ENCODE measurements around the gene BORCS5.

The BORCS5 gene

DNA sequence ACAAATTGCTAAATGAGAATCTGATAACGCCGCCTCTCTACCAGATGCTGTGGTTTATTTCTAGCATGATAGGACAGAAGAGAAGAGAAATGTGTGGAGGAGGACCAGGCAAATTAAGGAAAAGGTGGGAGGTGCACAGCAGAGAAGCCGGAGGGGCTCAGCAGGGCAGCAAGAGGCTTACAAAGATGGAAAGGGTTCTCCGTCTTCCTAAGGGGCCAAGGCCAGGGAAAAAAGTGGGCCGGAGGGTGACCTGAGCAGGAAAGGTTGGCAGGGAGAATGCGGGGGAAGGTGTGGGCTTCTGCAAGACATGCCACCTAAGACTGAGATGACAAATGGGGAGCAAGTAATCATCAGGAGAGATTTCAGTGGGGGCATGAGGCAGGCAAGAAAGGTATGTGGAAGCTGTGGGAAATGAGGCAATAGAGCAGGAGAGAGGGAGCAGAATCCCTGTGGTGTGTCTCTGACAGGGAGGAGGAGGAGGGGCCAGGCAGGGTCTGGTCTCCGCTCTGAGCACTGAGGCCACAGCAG is 25.6 kb upstream of the BORCS5 start:
- no peak overlapping the region for H2AK5ac ChIP-seq (ENCODE audit: low read length)
- DNase-seq, result no peak
- no peak overlapping the region for H4K12ac ChIP-seq (ENCODE audit: low read depth, low read length)
- H3K9ac ChIP-seq (ENCODE audit: low read length), result no peak overlapping the region
- H4K8ac ChIP-seq (ENCODE audit: low read depth, low read length), result no peak overlapping the region
- H3K4me3 ChIP-seq (ENCODE audit: low read depth, low read length), result no peak overlapping the region
- no peak overlapping the region for H3K4ac ChIP-seq (ENCODE audit: low read depth, low read length)
- H3K4me1 ChIP-seq (ENCODE audit: control insufficient read depth in 1 of 2, insufficient read depth in 2 of 2, low read length in 2 of 2), result peaks cover 3 to 11% of the 10 kb centered on the region in 2 experiments
- H3K23ac ChIP-seq (ENCODE audit: low read length), result no peak overlapping the region
- H3K79me2 ChIP-seq (ENCODE audit: control insufficient read depth, insufficient read depth, low read length, poor library complexity), result no peaks in the 10 kb centered on the region
- peaks cover 1% of the 10 kb centered on the region for H3K9me3 ChIP-seq (ENCODE audit: insufficient read depth, low read depth, low read length)
- peak overlapping the region; percentile 20 for H3K4me2 ChIP-seq (ENCODE audit: low read length)
- H3K18ac ChIP-seq (ENCODE audit: low read length), result no peak overlapping the region
- H3K79me1 ChIP-seq (ENCODE audit: low read length), result no peaks in the 10 kb centered on the region
- no peak overlapping the region for H2BK120ac ChIP-seq (ENCODE audit: insufficient read depth, low read length, poor library complexity)
- H3K36me3 ChIP-seq (ENCODE audit: control insufficient read depth in 1 of 2, insufficient read depth in 2 of 2, low read length in 2 of 2), result no peaks in the 10 kb centered on the region
- H2BK5ac ChIP-seq (ENCODE audit: low read depth, low read length, poor library complexity), result no peak overlapping the region
- no peak overlapping the region for H2AFZ ChIP-seq (ENCODE audit: insufficient read depth, low read length, poor library complexity)
- H2BK12ac ChIP-seq (ENCODE audit: low read length), result no peak overlapping the region
- no peaks in the 10 kb centered on the region for H3K27me3 ChIP-seq (ENCODE audit: insufficient read depth, low read length)
- H4K91ac ChIP-seq (ENCODE audit: low read depth, low read length), result no peak overlapping the region
- WGBS (ENCODE audit: extremely low coverage, insufficient coverage, insufficient read length), result no CpG with 5 or more reads among the region's 7 CpGs
- H3K27ac ChIP-seq (ENCODE audit: low read depth, low read length), result peak overlapping the region; percentile 5
- H3K14ac ChIP-seq (ENCODE audit: low read length), result no peak overlapping the region

DNA sequence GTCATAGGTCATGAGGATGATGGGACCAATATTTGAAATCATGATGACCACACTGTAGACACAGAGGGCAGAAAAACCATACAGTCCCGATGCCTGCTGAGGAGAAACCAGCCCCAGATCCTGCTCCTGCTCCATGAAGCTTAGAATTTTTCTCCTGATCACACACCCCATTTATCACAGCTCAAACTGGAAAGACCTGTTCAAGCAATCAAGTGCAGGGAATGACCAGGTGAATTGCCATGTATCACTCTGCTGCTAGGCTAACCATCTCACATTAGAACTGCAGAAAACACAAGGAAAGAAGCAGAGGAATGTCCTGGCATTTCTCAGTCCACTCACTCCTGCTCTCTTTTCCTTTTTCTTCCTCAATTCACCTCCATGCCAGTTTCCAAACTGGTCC is 25.0 kb upstream of the BORCS5 start:
- H3K18ac ChIP-seq (ENCODE audit: low read length), result no peak overlapping the region
- peak overlapping the region; percentile 20 for H3K4me2 ChIP-seq (ENCODE audit: low read length)
- H4K12ac ChIP-seq (ENCODE audit: low read depth, low read length), result no peak overlapping the region
- no peak overlapping the region for H4K91ac ChIP-seq (ENCODE audit: low read depth, low read length)
- no peaks in the 10 kb centered on the region for H3K36me3 ChIP-seq (ENCODE audit: control insufficient read depth in 1 of 2, insufficient read depth in 2 of 2, low read length in 2 of 2)
- H2AFZ ChIP-seq (ENCODE audit: insufficient read depth, low read length, poor library complexity), result no peak overlapping the region
- no peaks in the 10 kb centered on the region for H3K79me2 ChIP-seq (ENCODE audit: control insufficient read depth, insufficient read depth, low read length, poor library complexity)
- H2BK5ac ChIP-seq (ENCODE audit: low read depth, low read length, poor library complexity), result no peak overlapping the region
- DNase-seq, result peak; percentile 20 to 63
- H3K27ac ChIP-seq (ENCODE audit: low read depth, low read length), result no peak overlapping the region
- peaks cover 3 to 11% of the 10 kb centered on the region in 2 experiments for H3K4me1 ChIP-seq (ENCODE audit: control insufficient read depth in 1 of 2, insufficient read depth in 2 of 2, low read length in 2 of 2)
- H3K14ac ChIP-seq (ENCODE audit: low read length), result no peak overlapping the region
- H2BK120ac ChIP-seq (ENCODE audit: insufficient read depth, low read length, poor library complexity), result no peak overlapping the region
- H3K4ac ChIP-seq (ENCODE audit: low read depth, low read length), result no peak overlapping the region
- no peak overlapping the region for H2BK12ac ChIP-seq (ENCODE audit: low read length)
- no peaks in the 10 kb centered on the region for H3K79me1 ChIP-seq (ENCODE audit: low read length)
- H3K9me3 ChIP-seq (ENCODE audit: insufficient read depth, low read depth, low read length), result peaks cover 1% of the 10 kb centered on the region
- WGBS (ENCODE audit: extremely low coverage, insufficient coverage, insufficient read length), result no CpG with 5 or more reads among the region's 1 CpG
- H2AK5ac ChIP-seq (ENCODE audit: low read length), result no peak overlapping the region
- no peaks in the 10 kb centered on the region for H3K27me3 ChIP-seq (ENCODE audit: insufficient read depth, low read length)
- no peak overlapping the region for H3K23ac ChIP-seq (ENCODE audit: low read length)
- no peak overlapping the region for H3K4me3 ChIP-seq (ENCODE audit: low read depth, low read length)
- H3K9ac ChIP-seq (ENCODE audit: low read length), result no peak overlapping the region
- H4K8ac ChIP-seq (ENCODE audit: low read depth, low read length), result no peak overlapping the region

DNA sequence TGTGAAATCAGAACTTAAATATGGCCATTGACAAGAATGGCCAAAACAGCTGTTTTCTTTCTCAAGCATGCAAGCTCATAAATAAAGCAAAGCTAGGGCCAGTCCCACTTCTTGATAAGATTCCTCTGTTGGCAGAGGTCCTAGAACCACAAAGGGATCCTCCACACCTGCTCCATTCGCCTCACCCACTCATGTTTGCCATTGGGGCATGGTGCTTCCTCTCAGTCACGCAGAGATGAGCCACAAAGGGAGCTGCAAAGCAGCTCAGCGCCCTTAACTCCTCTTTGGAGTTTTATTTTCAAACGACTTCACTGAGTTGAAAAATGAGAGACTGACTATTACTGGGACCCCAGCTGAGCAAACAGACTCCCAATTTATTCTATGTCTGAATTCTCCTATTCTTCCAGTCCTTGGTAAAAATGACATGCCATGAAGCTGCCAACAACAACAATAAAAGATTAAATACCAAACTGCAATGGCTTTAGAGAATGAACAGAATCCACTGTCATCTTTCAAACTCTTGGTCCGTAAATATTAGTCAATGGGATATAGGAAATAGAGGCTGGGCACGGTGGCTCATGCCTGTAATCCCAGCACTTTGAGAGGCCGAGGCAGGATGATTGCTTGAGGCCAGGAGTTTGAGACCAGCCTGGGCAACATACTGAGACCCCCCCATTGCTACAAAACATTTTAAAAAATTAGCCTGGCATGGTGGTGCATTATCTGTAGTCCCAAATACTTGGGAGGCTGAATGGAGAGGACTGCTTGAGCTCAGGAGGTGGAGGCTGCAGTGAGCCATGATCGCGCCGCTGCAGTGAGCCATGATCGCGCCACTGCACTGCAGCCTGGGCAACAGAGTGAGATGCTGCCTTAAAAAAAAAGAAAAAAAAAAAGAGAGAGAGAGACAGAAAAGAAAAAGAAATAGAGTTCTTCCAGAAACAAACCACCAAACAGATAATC is 23.2 kb upstream of the BORCS5 start:
- Histone ChIP-seq H3K18ac (ENCODE audit: low read length) (no peak overlapping the region), H3K14ac (ENCODE audit: low read length) (no peak overlapping the region), H3K79me1 (ENCODE audit: low read length) (no peaks in the 10 kb centered on the region), H4K91ac (ENCODE audit: low read depth, low read length) (no peak overlapping the region), H3K27me3 (ENCODE audit: insufficient read depth, low read length) (no peaks in the 10 kb centered on the region), H3K9ac (ENCODE audit: low read length) (no peak overlapping the region), H3K36me3 (ENCODE audit: control insufficient read depth in 1 of 2, insufficient read depth in 2 of 2, low read length in 2 of 2) (no peaks in the 10 kb centered on the region), H2BK5ac (ENCODE audit: low read depth, low read length, poor library complexity) (no peak overlapping the region), H2AFZ (ENCODE audit: insufficient read depth, low read length, poor library complexity) (no peak overlapping the region), H4K8ac (ENCODE audit: low read depth, low read length) (no peak overlapping the region), H3K4me1 (ENCODE audit: control insufficient read depth in 1 of 2, insufficient read depth in 2 of 2, low read length in 2 of 2) (peaks cover 3 to 11% of the 10 kb centered on the region in 2 experiments), H2BK120ac (ENCODE audit: insufficient read depth, low read length, poor library complexity) (no peak overlapping the region), H3K4me3 (ENCODE audit: low read depth, low read length) (no peak overlapping the region), H3K23ac (ENCODE audit: low read length) (no peak overlapping the region), H3K79me2 (ENCODE audit: control insufficient read depth, insufficient read depth, low read length, poor library complexity) (no peaks in the 10 kb centered on the region), H3K4ac (ENCODE audit: low read depth, low read length) (no peak overlapping the region), H3K27ac (ENCODE audit: low read depth, low read length) (no peak overlapping the region), H3K4me2 (ENCODE audit: low read length) (no peak overlapping the region), H2AK5ac (ENCODE audit: low read length) (no peak overlapping the region), H2BK12ac (ENCODE audit: low read length) (no peak overlapping the region), H4K12ac (ENCODE audit: low read depth, low read length) (no peak overlapping the region), H3K9me3 (ENCODE audit: insufficient read depth, low read depth, low read length) (peaks cover 1% of the 10 kb centered on the region)
- DNase-seq, result no peak
- WGBS (ENCODE audit: extremely low coverage, insufficient coverage, insufficient read length), result no CpG with 5 or more reads among the region's 12 CpGs

DNA sequence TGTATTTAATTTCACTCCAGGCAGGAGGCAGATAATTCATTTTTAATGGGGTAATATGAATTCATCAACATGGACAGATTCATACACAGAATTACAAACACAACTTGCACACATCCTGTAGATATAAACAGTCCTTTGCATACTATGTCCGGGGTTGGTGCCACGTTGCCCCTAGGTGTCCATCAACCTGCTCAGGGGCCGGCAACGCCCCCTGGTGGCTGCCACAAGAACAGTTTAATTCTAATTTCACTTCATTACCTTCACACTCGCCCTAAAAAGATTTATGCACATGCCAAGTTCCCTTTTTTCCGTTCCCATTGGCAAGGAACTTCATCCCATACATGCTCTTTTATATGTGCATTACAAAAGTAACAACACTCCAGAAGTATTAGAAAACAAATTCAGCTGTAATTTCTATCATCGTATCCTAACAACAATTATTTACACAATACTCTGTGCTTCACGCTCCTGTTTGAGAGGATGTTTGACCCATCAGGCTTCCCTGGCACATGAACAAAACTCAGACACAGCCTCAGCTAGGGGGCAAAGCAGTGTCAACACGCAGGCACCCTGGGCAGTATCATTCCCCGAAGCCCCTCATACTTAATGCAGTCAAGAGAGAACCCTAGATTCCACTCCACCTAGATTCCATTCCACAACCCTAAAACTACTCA is 22.4 kb upstream of the BORCS5 start:
- peak; percentile 35 to 74 for DNase-seq
- H3K4me2 ChIP-seq (ENCODE audit: low read length), result no peak overlapping the region
- H3K4ac ChIP-seq (ENCODE audit: low read depth, low read length), result no peak overlapping the region

More for the DNA sequence above, 22.4 kb upstream of the BORCS5 start:
- Histone ChIP-seq H4K91ac (ENCODE audit: low read depth, low read length) (no peak overlapping the region), H3K36me3 (ENCODE audit: control insufficient read depth in 1 of 2, insufficient read depth in 2 of 2, low read length in 2 of 2) (no peaks in the 10 kb centered on the region), H4K12ac (ENCODE audit: low read depth, low read length) (no peak overlapping the region), H2AK5ac (ENCODE audit: low read length) (peak overlapping the region; percentile 30), H3K27ac (ENCODE audit: low read depth, low read length) (no peak overlapping the region), H2BK12ac (ENCODE audit: low read length) (no peak overlapping the region), H3K27me3 (ENCODE audit: insufficient read depth, low read length) (no peaks in the 10 kb centered on the region), H3K4me1 (ENCODE audit: control insufficient read depth in 1 of 2, insufficient read depth in 2 of 2, low read length in 2 of 2) (peaks cover 3 to 11% of the 10 kb centered on the region in 2 experiments), H2AFZ (ENCODE audit: insufficient read depth, low read length, poor library complexity) (no peak overlapping the region), H2BK5ac (ENCODE audit: low read depth, low read length, poor library complexity) (no peak overlapping the region), H3K9me3 (ENCODE audit: insufficient read depth, low read depth, low read length) (peaks cover 1% of the 10 kb centered on the region), H3K23ac (ENCODE audit: low read length) (no peak overlapping the region), H4K8ac (ENCODE audit: low read depth, low read length) (no peak overlapping the region), H2BK120ac (ENCODE audit: insufficient read depth, low read length, poor library complexity) (no peak overlapping the region), H3K18ac (ENCODE audit: low read length) (no peak overlapping the region), H3K9ac (ENCODE audit: low read length) (no peak overlapping the region), H3K79me2 (ENCODE audit: control insufficient read depth, insufficient read depth, low read length, poor library complexity) (no peaks in the 10 kb centered on the region), H3K14ac (ENCODE audit: low read length) (no peak overlapping the region), H3K4me3 (ENCODE audit: low read depth, low read length) (no peak overlapping the region), H3K79me1 (ENCODE audit: low read length) (no peaks in the 10 kb centered on the region)
- WGBS (ENCODE audit: extremely low coverage, insufficient coverage, insufficient read length), result no CpG with 5 or more reads among the region's 10 CpGs

Data from trophoblast cell (in vitro differentiated cells and primary cell).